HepG2 (cell line): Measurements from ENCODE around the gene FAM167B.

Experiments used
- FOXM1 ChIP-seq: sonication (generic); formaldehyde crosslinking; IDR thresholded peaks from 2 replicates; pipeline ENCODE4 v1.5.0; 2020; ENCODE audit warnings: missing genetic modification reagents
- TIGD3 ChIP-seq: sonication (generic); formaldehyde crosslinking; IDR thresholded peaks from 2 replicates; pipeline ENCODE4 v1.5.1; 2020; ENCODE audit warnings: mild to moderate bottlenecking, missing genetic modification reagents, borderline replicate concordance

- TF ChIP-seq FOXM1 (CRISPR knock-in tag): no peak
- TF ChIP-seq TIGD3 (CRISPR knock-in tag): no peak
These were observed 7.7 kb upstream of the FAM167B start for GRCh38 chr1:32239337-32239736.
